Parathyroid adenoma (tissue), 2 donors: Measurements from ENCODE around the gene UGT3A1.
A peak's percentile ranks its signal among the peaks of the same experiment; 100 is the strongest.

Source experiments
- H2AFZ ChIP-seq: fragments of 300-600 bp; sonication (generic); one replicate; pipeline ENCODE4 v1.7.0; 2017; ENCODE audit warnings: antibody characterized with exemption, mild to moderate bottlenecking
- H3K27ac ChIP-seq: fragments of 300-600 bp; sonication (generic); one replicate; pipeline ENCODE4 v1.7.0; 2017
- H3K27me3 ChIP-seq: fragments of 300-600 bp; sonication (generic); one replicate; pipeline ENCODE4 v1.7.0; 2017; ENCODE audit warnings: low read length; ENCODE audit not compliant: control insufficient read depth, insufficient read depth
- H3K36me3 ChIP-seq: fragments of 300-600 bp; sonication (generic); one replicate; pipeline ENCODE4 v1.7.0; 2017; ENCODE audit warnings: low read length; ENCODE audit not compliant: control insufficient read depth, insufficient read depth
- H3K4me1 ChIP-seq: fragments of 300-600 bp; sonication (generic); one replicate; pipeline ENCODE4 v1.7.0; 2017; ENCODE audit warnings: control low read depth
- H3K4me2 ChIP-seq: fragments of 300-600 bp; sonication (generic); one replicate; pipeline ENCODE4 v1.7.0; 2017; ENCODE audit warnings: low read length
- H3K4me3 ChIP-seq: fragments of 300-600 bp; sonication (generic); one replicate; pipeline ENCODE4 v1.7.0; 2017; ENCODE audit warnings: low read depth, low read length
- H3K79me2 ChIP-seq: fragments of 300-600 bp; sonication (generic); one replicate; pipeline ENCODE4 v1.7.0; 2017; ENCODE audit warnings: control low read depth
- H3K9ac ChIP-seq: fragments of 300-600 bp; sonication (generic); one replicate; pipeline ENCODE4 v1.7.0; 2017; ENCODE audit warnings: mild to moderate bottlenecking
- H3K9me3 ChIP-seq: fragments of 300-600 bp; sonication (generic); one replicate; pipeline ENCODE4 v1.7.0; 2017; ENCODE audit warnings: low read length; ENCODE audit not compliant: control insufficient read depth
- CTCF ChIP-seq: fragments of 300-600 bp; sonication (generic); IDR thresholded peaks from one replicate; pipeline ENCODE4 v1.7.0; 2017; ENCODE audit warnings: antibody characterized with exemption, mild to moderate bottlenecking
- donor health status: primary hyperparathyroidism.

Gene UGT3A1

GRCh38 chr5:35971878-35972210 is 19.3 kb downstream of the UGT3A1 start:
- Histone ChIP-seq H3K79me2 (no peaks in the 10 kb centered on the region), H3K27ac (no peak overlapping the region), H3K4me2 (no peak overlapping the region), H2AFZ (no peak overlapping the region), H3K9ac (no peak overlapping the region), H3K4me3 (no peak overlapping the region), H3K36me3 (no peaks in the 10 kb centered on the region), H3K9me3 (no peaks in the 10 kb centered on the region), H3K4me1 (no peaks in the 10 kb centered on the region), H3K27me3 (no peaks in the 10 kb centered on the region)
- TF ChIP-seq CTCF, result no peak

DNA sequence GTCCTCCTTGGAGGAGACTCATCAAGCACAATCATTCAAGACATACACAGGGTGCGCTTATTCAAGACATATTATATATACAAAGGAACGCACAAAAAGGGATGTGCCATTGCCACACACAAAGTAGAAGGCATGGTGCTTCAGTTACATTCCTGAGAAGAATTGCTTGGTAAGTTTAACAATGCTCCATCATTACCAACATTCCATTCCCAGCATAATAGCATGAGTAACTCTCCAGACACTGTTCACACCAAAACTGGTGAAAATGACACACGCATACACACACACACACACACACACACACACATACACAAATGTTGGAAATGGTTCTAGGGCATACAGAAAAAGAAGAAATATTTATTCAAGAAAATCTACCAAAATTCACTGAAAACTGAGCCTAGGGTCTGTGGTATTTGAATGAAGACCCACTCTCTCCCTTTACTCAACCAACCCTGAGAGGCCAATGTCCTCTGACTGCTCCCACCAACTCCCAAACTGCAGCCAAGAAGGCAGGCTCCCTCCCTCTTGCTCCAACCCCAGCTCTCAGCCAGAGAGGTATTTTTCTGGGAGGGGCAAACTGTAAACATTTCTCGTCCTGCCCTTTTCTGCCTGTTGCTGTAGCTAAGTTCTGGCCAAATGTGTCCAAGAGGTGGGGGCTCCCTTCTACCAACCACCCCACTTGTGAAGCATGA is 19.9 kb downstream of the UGT3A1 start:
- H3K27ac ChIP-seq, result no peak overlapping the region
- no peaks in the 10 kb centered on the region for H3K79me2 ChIP-seq
- H3K4me2 ChIP-seq, result no peak overlapping the region
- H3K9ac ChIP-seq, result no peak overlapping the region
- no peaks in the 10 kb centered on the region for H3K4me1 ChIP-seq
- H3K36me3 ChIP-seq, result no peaks in the 10 kb centered on the region
- no peak for TF ChIP-seq CTCF
- no peaks in the 10 kb centered on the region for H3K27me3 ChIP-seq
- H2AFZ ChIP-seq, result no peak overlapping the region
- no peak overlapping the region for H3K4me3 ChIP-seq
- H3K9me3 ChIP-seq, result no peaks in the 10 kb centered on the region

DNA sequence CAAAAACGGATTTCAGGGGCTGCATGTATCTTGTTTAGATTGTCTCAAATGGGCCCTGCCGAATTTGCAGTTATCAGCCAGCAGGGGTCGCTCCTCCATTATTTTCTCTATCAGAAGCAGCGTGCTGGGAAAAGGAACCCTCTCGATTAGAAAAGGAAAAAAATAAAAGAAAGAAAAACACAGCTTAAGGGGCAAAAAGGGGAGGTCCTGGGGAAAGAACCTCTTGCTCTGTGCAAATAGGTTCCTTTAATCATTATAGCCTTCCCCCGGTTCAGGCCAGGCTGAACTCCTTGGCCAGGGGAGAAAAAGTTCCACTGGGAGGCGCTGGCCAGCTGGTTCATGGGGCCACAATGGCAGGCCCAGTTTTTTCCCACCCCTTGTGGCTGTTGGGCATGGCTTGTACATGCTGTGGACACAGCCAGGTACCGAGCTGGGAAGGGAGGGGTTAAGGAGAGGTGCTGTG is 27.8 kb downstream of the UGT3A1 start:
- Histone ChIP-seq H3K27ac (no peak overlapping the region), H3K9ac (no peak overlapping the region), H2AFZ (no peak overlapping the region), H3K4me2 (no peak overlapping the region), H3K4me3 (no peak overlapping the region), H3K9me3 (no peaks in the 10 kb centered on the region), H3K79me2 (no peaks in the 10 kb centered on the region), H3K36me3 (no peaks in the 10 kb centered on the region), H3K4me1 (no peaks in the 10 kb centered on the region), H3K27me3 (no peaks in the 10 kb centered on the region)
- TF ChIP-seq CTCF, result peak; percentile 11

- H3K9ac ChIP-seq, result no peak overlapping the region
- H2AFZ ChIP-seq, result no peak overlapping the region
- no peak overlapping the region for H3K4me3 ChIP-seq
- no peaks in the 10 kb centered on the region for H3K9me3 ChIP-seq
- TF ChIP-seq CTCF, result no peak
- no peaks in the 10 kb centered on the region for H3K4me1 ChIP-seq
- H3K36me3 ChIP-seq, result no peaks in the 10 kb centered on the region
- H3K4me2 ChIP-seq, result no peak overlapping the region
- no peaks in the 10 kb centered on the region for H3K27me3 ChIP-seq
- no peaks in the 10 kb centered on the region for H3K79me2 ChIP-seq
- H3K27ac ChIP-seq, result no peak overlapping the region
Observed at GRCh38 chr5:35960328-35960727, 30.9 kb downstream of the UGT3A1 start.

- H3K4me3 ChIP-seq, result no peak overlapping the region
- TF ChIP-seq CTCF, result no peak
- H3K36me3 ChIP-seq, result no peaks in the 10 kb centered on the region
- no peak overlapping the region for H3K9ac ChIP-seq
- H3K27ac ChIP-seq, result no peak overlapping the region
- no peaks in the 10 kb centered on the region for H3K79me2 ChIP-seq
- H2AFZ ChIP-seq, result no peak overlapping the region
- no peaks in the 10 kb centered on the region for H3K27me3 ChIP-seq
- no peaks in the 10 kb centered on the region for H3K9me3 ChIP-seq
- no peak overlapping the region for H3K4me2 ChIP-seq
- no peaks in the 10 kb centered on the region for H3K4me1 ChIP-seq
Observed at GRCh38 chr5:35956429-35956828, 34.8 kb downstream of the UGT3A1 start.
